Activated gamma-delta T cell treated with anti-CD3 and anti-CD28 coated beads, Interleukin-2, amount 50 U/mL, for 16 hours (primary cell): ENCODE data around the gene TMEM127.
"Not testable (repeated sequence)": the region's sequence is repeated elsewhere in the genome, so short reads cannot be mapped to it uniquely, and the experiment has no call there.

Experiments used
- DNase-seq: peaks from one replicate; pipeline ENCODE4 v3.0.0-alpha.2; 2020; ENCODE audit warnings: low read depth

TMEM127 gene

GRCh38 chr2:96241227-96241626, 24.6 kb downstream of the TMEM127 start:
- no peak for DNase-seq

GRCh38 chr2:96240341-96241038, 25.3 kb downstream of the TMEM127 start:
- no peak for DNase-seq

GRCh38 chr2:96239745-96240264, 26.0 kb downstream of the TMEM127 start:
- DNase-seq, result no peak

- no peak for DNase-seq
Observed at GRCh38 chr2:96239091-96239490, 26.7 kb downstream of the TMEM127 start.

- DNase-seq, result no peak
Observed at GRCh38 chr2:96238266-96238665, 27.5 kb downstream of the TMEM127 start.

- no peak for DNase-seq
Observed at GRCh38 chr2:96236882-96237281, 28.9 kb downstream of the TMEM127 start.

- no peak for DNase-seq
Observed at GRCh38 chr2:96233880-96234316, 31.9 kb downstream of the TMEM127 start.

GRCh38 chr2:96233436-96233835, 32.4 kb downstream of the TMEM127 start:
- DNase-seq, result no peak

GRCh38 chr2:96231316-96231715, 34.5 kb downstream of the TMEM127 start:
- no peak for DNase-seq

- no peak for DNase-seq
Observed at GRCh38 chr2:96225016-96225533, 40.7 kb downstream of the TMEM127 start.

- not testable (repeated sequence) for DNase-seq
Observed at GRCh38 chr2:96221106-96221505, 44.7 kb downstream of the TMEM127 start.

GRCh38 chr2:96219959-96220358, 45.8 kb downstream of the TMEM127 start:
- DNase-seq, result not testable (repeated sequence)

- DNase-seq, result no peak
Observed at GRCh38 chr2:96218508-96219131, 47.2 kb downstream of the TMEM127 start.

- no peak for DNase-seq
Observed at GRCh38 chr2:96214554-96214953, 51.2 kb downstream of the TMEM127 start.

GRCh38 chr2:96213379-96213778, 52.4 kb downstream of the TMEM127 start:
- DNase-seq, result no peak

GRCh38 chr2:96212339-96212738, 53.5 kb downstream of the TMEM127 start:
- DNase-seq, result no peak

GRCh38 chr2:96209729-96210085, 56.1 kb downstream of the TMEM127 start:
- DNase-seq, result no peak

- DNase-seq, result no peak
Observed at GRCh38 chr2:96209011-96209728, 56.6 kb downstream of the TMEM127 start.

GRCh38 chr2:96208143-96209010, 57.4 kb downstream of the TMEM127 start, which contains the start of gene STARD7:
STARD7 (minus strand) TSS chr2:96208827; CDS start chr2:96208434, 393 bp downstream.
- peak; percentile 95 for DNase-seq

- DNase-seq, result peak; percentile 5
Observed at GRCh38 chr2:96207774-96208142, 58.0 kb downstream of the TMEM127 start.

GRCh38 chr2:96207073-96207773, 58.6 kb downstream of the TMEM127 start:
- no peak for DNase-seq
